Right atrium auricular region (tissue), 2 donors: Measurements from ENCODE around the gene GBF1. TPM values are rescaled to one million over a fixed set of nuclear protein-coding genes. Genes with fewer than 3 reads are reported as not detected.

Experiments used
- DNase-seq: peaks from one replicate; pipeline ENCODE4 v3.0.0-alpha.2; 2019; ENCODE audit warnings: low spot score
- H3K27ac ChIP-seq, 2 donors: fragments of 200-600 bp; sonication (generic); 1 replicate in 1 of 2; 2 replicates in 1 of 2; pipeline ENCODE4 v1.5.1; 2016 to 2019
- H3K27me3 ChIP-seq, 2 donors: fragments of 200-600 bp; sonication (generic); one replicate each; pipeline versions ENCODE4 v1.5.1 to v1.6.0; 2017 to 2019
- H3K36me3 ChIP-seq: fragments of 200-600 bp; sonication (generic); one replicate; pipeline ENCODE4 v1.5.1; 2016
- H3K4me1 ChIP-seq, 2 donors: fragments of 200-600 bp; sonication (generic); one replicate each; pipeline versions ENCODE4 v1.5.1 to v1.6.0; 2017 to 2019
- H3K4me3 ChIP-seq, 2 donors: fragments of 200-600 bp; sonication (generic); 1 replicate in 1 of 2; 2 replicates in 1 of 2; pipeline ENCODE4 v1.5.1; 2017 to 2019; ENCODE audit warnings: mild to moderate bottlenecking in 1 of 2, moderate library complexity in 1 of 2
- H3K9me3 ChIP-seq, 2 donors: fragments of 200-600 bp; sonication (generic); one replicate each; pipeline ENCODE4 v1.5.1; 2019
- total RNA-seq, 2 donors: library from RNA; depleted of rRNA; stranded (reverse); fragments of >200 nt; gene quantifications; one replicate each; pipeline ENCODE4 v1.1.0, GENCODE V29; 2016
- TF ChIP-seq, protein P1 (sequence below), 2 donors: fragments of 200-600 bp; sonication (generic); IDR thresholded peaks; one replicate each; pipeline ENCODE4 v1.5.1; 2019; ENCODE audit warnings: antibody characterized with exemption in 2 of 2

GBF1 gene
- total RNA-seq, 2 donors from 2014 or later, result 38.5 to 38.9 TPM

DNA sequence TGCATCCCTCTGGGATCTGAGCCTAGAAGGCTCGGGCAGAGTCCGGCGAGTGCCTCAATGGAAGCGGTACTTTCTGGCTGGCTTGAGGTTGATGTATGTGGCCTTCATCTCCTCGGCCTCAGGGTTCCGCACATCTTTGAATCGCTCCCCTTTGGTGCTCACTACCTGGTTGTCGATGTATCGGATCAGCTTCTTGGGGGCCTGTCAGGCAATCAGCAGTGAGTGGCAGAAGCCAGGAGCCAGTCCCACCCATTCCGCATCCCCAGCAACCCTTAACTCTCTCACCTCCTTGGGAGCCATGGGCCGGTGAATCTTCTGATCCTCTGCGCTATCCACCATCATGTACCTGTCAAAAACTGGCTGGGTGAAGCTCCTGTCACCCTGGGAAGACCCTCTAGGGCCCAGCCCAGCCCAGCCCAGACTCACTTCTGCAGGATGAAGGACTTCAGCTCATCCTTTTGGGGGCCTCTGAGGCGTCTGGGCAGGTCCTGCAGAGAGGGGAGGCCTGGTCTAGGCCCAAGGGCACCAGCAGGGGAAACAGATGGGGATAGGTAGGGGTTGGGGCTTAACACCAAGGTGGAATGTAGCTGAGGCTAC lies 178.1 kb downstream of the GBF1 start:
- DNase-seq, result no peak
- TF ChIP-seq, protein P1, sequence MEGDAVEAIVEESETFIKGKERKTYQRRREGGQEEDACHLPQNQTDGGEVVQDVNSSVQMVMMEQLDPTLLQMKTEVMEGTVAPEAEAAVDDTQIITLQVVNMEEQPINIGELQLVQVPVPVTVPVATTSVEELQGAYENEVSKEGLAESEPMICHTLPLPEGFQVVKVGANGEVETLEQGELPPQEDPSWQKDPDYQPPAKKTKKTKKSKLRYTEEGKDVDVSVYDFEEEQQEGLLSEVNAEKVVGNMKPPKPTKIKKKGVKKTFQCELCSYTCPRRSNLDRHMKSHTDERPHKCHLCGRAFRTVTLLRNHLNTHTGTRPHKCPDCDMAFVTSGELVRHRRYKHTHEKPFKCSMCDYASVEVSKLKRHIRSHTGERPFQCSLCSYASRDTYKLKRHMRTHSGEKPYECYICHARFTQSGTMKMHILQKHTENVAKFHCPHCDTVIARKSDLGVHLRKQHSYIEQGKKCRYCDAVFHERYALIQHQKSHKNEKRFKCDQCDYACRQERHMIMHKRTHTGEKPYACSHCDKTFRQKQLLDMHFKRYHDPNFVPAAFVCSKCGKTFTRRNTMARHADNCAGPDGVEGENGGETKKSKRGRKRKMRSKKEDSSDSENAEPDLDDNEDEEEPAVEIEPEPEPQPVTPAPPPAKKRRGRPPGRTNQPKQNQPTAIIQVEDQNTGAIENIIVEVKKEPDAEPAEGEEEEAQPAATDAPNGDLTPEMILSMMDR (IDR thresholded peaks at IDR 0.05), result no peak
- peaks cover 8% of the 10 kb centered on the region for H3K36me3 ChIP-seq
- H3K27ac ChIP-seq, result no peak overlapping the region
- no peak overlapping the region for H3K4me3 ChIP-seq
- peaks cover 0 to 41% of the 10 kb centered on the region in 2 donors for H3K4me1 ChIP-seq
- no peaks in the 10 kb centered on the region for H3K9me3 ChIP-seq
- H3K27me3 ChIP-seq, result peaks cover 0 to under 1% of the 10 kb centered on the region in 2 donors

DNA sequence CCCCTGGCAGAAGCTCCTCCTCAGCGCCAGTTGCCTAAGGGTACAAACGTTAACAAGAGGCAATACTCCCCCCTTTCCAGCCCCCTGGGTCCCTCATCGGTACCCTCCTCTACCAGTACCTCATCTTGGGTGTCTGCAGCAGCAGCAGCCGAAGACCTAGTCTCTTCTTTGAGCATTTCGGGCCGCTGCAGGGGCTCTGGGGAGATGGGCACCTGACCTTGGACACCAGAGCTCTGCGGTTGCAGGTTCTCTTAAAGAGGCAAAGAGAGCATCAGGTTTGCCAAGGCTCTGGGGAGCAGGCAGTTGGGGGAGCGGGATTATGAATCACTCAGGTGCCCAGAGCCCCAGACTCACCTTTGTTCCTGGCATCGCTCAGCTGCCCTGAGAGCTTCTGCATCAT lies 178.8 kb downstream of the GBF1 start:
- Histone ChIP-seq H3K4me1 (peaks cover 0 to 35% of the 10 kb centered on the region in 2 donors), H3K4me3 (no peak overlapping the region), H3K9me3 (no peaks in the 10 kb centered on the region), H3K36me3 (peaks cover 8% of the 10 kb centered on the region), H3K27me3 (no peaks in the 10 kb centered on the region), H3K27ac (no peak overlapping the region)
- no peak for DNase-seq
- TF ChIP-seq, protein P1 (IDR thresholded peaks at IDR 0.05), result no peak

DNA sequence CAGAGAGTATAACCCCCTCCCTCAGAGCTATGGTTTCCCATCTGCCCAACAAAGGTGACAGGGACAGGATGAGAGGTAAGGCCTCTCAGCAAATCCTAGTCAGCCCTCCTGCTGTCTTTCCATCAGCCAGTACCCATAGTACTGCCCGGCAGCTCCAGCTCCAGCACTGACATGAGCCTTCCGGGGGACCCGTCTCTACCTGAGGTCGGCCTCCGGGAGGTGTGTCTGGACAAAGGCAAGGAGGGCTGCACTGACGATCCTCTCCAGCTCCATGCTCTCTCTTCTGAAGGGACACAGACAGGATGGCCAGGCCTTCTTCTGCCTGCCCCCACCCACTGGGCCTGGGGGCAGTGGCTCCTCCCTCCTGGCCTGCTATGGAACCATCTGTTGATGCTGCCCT lies 179.6 kb downstream of the GBF1 start:
- Histone ChIP-seq H3K27ac (no peak overlapping the region), H3K27me3 (no peaks in the 10 kb centered on the region), H3K36me3 (peaks cover 8% of the 10 kb centered on the region), H3K9me3 (no peaks in the 10 kb centered on the region), H3K4me1 (peaks cover 0 to 28% of the 10 kb centered on the region in 2 donors), H3K4me3 (no peak overlapping the region)
- TF ChIP-seq, protein P1 (IDR thresholded peaks at IDR 0.05), result no peak
- DNase-seq, result no peak

DNA sequence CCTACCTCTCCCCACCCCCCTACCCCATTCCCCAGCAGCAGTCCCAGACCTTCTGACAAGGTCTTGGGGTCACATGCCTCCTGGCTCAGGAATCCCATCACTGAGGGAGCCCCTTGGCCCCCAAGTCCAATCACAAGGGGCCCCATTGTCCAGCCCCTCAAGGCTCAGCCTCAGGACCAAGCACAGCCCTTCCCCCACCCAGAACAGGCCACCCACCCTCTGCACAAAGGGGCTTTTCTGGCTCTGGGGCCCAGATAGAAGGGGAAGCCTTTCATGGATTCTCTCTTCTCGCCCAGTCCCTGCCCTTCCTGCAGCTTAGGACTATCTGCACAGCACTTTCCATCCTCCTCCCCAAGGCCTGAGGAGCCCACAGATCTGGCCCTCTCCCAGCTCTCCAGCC lies 180.1 kb downstream of the GBF1 start:
- no peak overlapping the region for H3K4me3 ChIP-seq
- TF ChIP-seq, protein P1 (IDR thresholded peaks at IDR 0.05), result no peak
- no peak overlapping the region for H3K27ac ChIP-seq
- H3K36me3 ChIP-seq, result peaks cover 8% of the 10 kb centered on the region
- no peaks in the 10 kb centered on the region for H3K27me3 ChIP-seq
- H3K9me3 ChIP-seq, result no peaks in the 10 kb centered on the region
- no peak for DNase-seq
- peaks cover 0 to 22% of the 10 kb centered on the region in 2 donors for H3K4me1 ChIP-seq

DNA sequence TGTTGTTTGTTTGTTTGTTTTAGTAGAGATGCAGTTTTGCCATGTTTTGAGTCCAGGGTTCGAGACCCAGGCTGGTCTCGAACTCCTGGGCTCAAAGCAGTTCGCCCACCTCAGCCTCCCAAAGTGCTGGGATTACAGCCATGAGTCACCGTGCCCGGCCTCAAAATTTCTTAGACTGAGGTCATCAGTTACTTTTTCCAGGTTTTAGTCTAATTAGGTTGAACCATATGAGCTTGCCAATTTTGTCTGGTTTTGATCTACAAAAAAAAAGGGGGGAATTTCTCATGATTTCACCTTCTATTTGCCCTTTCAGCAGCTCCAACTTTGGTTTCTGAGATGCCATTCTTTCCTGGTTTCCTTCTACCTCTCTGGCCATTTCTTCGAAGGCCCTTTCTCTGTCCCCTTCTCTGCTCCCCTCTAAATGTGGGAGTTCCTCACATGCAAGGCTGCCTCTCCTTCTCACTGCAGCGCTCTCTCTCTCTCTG lies 181.5 kb downstream of the GBF1 start:
- no peak for DNase-seq
- Histone ChIP-seq H3K36me3 (peaks cover 8% of the 10 kb centered on the region), H3K4me1 (peaks cover 0 to 25% of the 10 kb centered on the region in 2 donors), H3K27ac (no peak overlapping the region), H3K27me3 (no peaks in the 10 kb centered on the region), H3K4me3 (no peak overlapping the region), H3K9me3 (no peaks in the 10 kb centered on the region)
- TF ChIP-seq, protein P1 (IDR thresholded peaks at IDR 0.05), result no peak

DNA sequence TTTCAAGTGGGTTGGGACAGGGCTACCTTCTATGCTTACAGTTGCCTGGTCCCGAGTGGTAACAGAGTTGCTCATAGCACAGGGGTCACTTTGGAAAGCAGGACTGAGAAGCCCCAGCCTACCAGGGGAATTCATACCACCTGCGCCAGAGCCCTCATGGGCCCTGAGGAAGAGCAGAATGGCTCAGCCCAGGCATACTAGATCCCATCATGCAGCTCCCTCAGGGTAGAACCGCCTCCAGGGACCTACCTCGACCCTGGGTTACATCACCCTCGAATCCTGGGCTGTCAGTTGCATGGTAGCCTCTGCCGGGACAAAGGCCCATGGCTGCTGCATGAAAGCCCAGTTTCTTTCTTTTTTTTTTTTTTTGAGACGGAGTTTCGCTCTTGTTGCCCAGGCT lies 184.1 kb downstream of the GBF1 start:
- peaks cover 0 to 13% of the 10 kb centered on the region in 2 donors for H3K4me1 ChIP-seq
- no peak for DNase-seq
- H3K9me3 ChIP-seq, result no peaks in the 10 kb centered on the region
- H3K36me3 ChIP-seq, result peaks cover 1% of the 10 kb centered on the region
- no peaks in the 10 kb centered on the region for H3K27me3 ChIP-seq
- no peak overlapping the region for H3K27ac ChIP-seq
- no peak overlapping the region for H3K4me3 ChIP-seq
- TF ChIP-seq, protein P1 (IDR thresholded peaks at IDR 0.05), result no peak
